Measurements from ENCODE around the gene CERS6. TPM values are rescaled to one million over a fixed set of nuclear protein-coding genes. Genes with fewer than 3 reads are reported as not detected.
A peak's percentile ranks its signal among the peaks of the same experiment; 100 is the strongest.
"Not testable (repeated sequence)": the region's sequence is repeated elsewhere in the genome, so short reads cannot be mapped to it uniquely, and the experiment has no call there.

Gene CERS6, protein sequence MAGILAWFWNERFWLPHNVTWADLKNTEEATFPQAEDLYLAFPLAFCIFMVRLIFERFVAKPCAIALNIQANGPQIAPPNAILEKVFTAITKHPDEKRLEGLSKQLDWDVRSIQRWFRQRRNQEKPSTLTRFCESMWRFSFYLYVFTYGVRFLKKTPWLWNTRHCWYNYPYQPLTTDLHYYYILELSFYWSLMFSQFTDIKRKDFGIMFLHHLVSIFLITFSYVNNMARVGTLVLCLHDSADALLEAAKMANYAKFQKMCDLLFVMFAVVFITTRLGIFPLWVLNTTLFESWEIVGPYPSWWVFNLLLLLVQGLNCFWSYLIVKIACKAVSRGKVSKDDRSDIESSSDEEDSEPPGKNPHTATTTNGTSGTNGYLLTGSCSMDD
- total RNA-seq (2021) (7.5 and 8.3 TPM in 2 replicates), Bru-seq, nascent RNA (percentile 59 among the genes with signal in this experiment), BruChase-seq, experiment 1, labeled RNA remaining after a 2-hour chase (percentile 46 among the genes with signal in this experiment), BruChase-seq, experiment 2, labeled RNA remaining after a 6-hour chase (percentile 53 among the genes with signal in this experiment)
- long read RNA-seq, full-length matches to known transcripts: 2 of 8 reads
- long read RNA-seq, partial matches to known transcripts: 1 of 8 reads
- long read RNA-seq, other reads (novel, unspliced or antisense): 5 of 8 reads

DNA sequence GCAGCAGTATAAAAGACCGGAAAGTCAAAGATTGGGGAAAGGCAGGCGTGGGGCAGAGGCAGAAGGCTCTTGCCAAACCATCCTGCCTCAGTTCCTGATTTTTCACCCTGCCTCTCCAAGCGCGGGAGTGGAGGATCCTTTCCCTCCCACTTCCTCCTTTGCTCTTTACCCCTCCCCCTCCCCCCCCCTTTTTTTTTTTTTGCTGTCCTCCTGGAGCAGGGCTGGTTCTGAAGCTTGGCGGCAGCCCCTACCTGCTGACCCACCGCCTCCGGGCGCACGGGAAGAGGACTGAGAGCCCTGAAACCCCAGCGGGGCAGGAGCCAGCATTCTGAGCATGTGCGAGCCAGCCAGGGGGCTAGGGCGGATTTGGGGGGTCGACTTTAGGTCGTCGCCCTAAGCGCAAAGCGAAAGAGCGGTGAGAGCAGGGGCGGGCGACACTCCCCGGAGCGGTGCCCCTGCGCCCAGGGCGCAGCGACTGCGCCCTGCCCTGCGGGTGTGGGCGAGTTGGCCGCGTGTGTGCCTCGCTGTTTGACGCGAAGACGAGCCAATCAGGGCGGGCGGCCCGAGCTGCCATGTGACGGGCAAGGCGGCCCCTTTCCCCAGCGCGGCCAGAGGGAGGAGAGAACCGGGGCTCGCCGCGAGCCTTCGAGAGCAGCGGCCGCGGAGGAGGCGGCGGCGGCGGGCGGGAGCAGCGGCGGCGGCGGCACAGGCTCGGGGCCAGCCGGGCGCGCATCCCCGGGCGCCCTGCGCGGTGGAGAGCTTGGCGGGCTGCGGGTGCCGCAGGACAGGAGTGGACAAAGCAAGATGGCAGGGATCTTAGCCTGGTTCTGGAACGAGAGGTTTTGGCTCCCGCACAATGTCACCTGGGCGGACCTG, at the start of gene CERS6:
CERS6 (plus strand) TSS at position 628 of the 876 bp plus-strand sequence; CDS start at position 805, 177 bp downstream.
- peaks cover 12% of the 10 kb centered on the region for H3K4me1 ChIP-seq (replicated peaks; ENCODE audit: insufficient read depth)
- POLR2A ChIA-PET (ENCODE audit: unreplicated experiment): no interaction called here
- no peak for TF ChIP-seq EZH2 (IDR thresholded peaks at IDR 0.05; ENCODE audit: low read depth)
- TF ChIP-seq, protein P1, sequence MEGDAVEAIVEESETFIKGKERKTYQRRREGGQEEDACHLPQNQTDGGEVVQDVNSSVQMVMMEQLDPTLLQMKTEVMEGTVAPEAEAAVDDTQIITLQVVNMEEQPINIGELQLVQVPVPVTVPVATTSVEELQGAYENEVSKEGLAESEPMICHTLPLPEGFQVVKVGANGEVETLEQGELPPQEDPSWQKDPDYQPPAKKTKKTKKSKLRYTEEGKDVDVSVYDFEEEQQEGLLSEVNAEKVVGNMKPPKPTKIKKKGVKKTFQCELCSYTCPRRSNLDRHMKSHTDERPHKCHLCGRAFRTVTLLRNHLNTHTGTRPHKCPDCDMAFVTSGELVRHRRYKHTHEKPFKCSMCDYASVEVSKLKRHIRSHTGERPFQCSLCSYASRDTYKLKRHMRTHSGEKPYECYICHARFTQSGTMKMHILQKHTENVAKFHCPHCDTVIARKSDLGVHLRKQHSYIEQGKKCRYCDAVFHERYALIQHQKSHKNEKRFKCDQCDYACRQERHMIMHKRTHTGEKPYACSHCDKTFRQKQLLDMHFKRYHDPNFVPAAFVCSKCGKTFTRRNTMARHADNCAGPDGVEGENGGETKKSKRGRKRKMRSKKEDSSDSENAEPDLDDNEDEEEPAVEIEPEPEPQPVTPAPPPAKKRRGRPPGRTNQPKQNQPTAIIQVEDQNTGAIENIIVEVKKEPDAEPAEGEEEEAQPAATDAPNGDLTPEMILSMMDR (conservative IDR thresholded peaks at IDR 0.05): no peak
- no peaks in the 10 kb centered on the region for H3K9me3 ChIP-seq (ENCODE audit: insufficient read depth, low read depth)
- H3F3A ChIP-seq (ENCODE audit: insufficient read depth, low read depth): peaks cover 3% of the 10 kb centered on the region; the same call in 1 of the 2 replicates
- H4K20me1 ChIP-seq (ENCODE audit: insufficient read depth): no peaks in the 10 kb centered on the region
- H3K4me3 ChIP-seq: peak within 1 kb of the TSS; percentile 88
- intact Hi-C loops (cut with micrococcal nuclease; ENCODE audit: unreplicated experiment): loop anchor here (5.0 to 10.0 kb wide), 2 partner anchors 91 to 229 kb away; no protein-coding TSS in a partner anchor
- no peaks in the 10 kb centered on the region for H3K9me2 ChIP-seq (ENCODE audit: insufficient read depth)
- H2AFZ ChIP-seq: peak within 1 kb of the TSS; percentile 91
- peak within 1 kb of the TSS; percentile 84 for H3K4me2 ChIP-seq
- H3K36me3 ChIP-seq (ENCODE audit: low read depth): no peaks in the 10 kb centered on the region
- no peak within 1 kb of the TSS for H3K27ac ChIP-seq
- peak; percentile 76 to 87 for DNase-seq
- BruUV-seq (replicated peaks): no TSS peak
- CTCF ChIA-PET: interaction anchor here (0.7 kb wide), 1 partner anchor 233 kb away, joined by 4 read pairs; no protein-coding TSS in a partner anchor
- H3K27me3 ChIP-seq (ENCODE audit: insufficient read depth, low read depth): no peaks in the 10 kb centered on the region
- peaks cover 24% of the 10 kb centered on the region for H3K79me2 ChIP-seq (ENCODE audit: low read depth)

DNA sequence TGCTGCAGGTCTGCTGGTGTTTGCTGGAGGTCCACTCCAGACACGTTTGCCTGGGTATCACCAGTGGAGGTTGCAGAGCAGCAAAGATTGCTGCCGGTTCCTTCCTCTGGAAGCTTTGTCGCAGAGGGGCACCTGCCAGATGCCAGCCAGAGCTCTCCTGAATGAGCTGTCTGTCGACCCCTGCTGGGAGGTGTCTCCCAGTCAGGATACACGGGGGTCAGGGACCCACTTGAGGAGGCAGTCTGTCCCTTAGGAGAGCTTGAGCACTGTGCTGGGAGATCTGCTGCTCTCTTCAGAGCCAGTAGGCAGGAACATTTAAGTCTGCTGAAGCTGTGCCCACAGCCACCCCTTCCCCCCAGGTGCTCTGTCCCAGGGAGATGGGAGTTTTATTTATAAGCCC, 43.8 kb upstream of the CERS6 start:
- H3K9me3 ChIP-seq (ENCODE audit: insufficient read depth, low read depth); H2AFZ ChIP-seq; POLR2A ChIA-PET (ENCODE audit: unreplicated experiment); H3K4me3 ChIP-seq; DNase-seq; H3F3A ChIP-seq (ENCODE audit: insufficient read depth, low read depth); H3K27me3 ChIP-seq (ENCODE audit: insufficient read depth, low read depth); H4K20me1 ChIP-seq (ENCODE audit: insufficient read depth); H3K36me3 ChIP-seq (ENCODE audit: low read depth); H3K27ac ChIP-seq; CTCF ChIA-PET; intact Hi-C loops (cut with micrococcal nuclease; ENCODE audit: unreplicated experiment); H3K9me2 ChIP-seq (ENCODE audit: insufficient read depth); BruUV-seq (replicated peaks); H3K79me2 ChIP-seq (ENCODE audit: low read depth); H3K4me1 ChIP-seq (replicated peaks; ENCODE audit: insufficient read depth); H3K4me2 ChIP-seq: not testable (repeated sequence)

DNA sequence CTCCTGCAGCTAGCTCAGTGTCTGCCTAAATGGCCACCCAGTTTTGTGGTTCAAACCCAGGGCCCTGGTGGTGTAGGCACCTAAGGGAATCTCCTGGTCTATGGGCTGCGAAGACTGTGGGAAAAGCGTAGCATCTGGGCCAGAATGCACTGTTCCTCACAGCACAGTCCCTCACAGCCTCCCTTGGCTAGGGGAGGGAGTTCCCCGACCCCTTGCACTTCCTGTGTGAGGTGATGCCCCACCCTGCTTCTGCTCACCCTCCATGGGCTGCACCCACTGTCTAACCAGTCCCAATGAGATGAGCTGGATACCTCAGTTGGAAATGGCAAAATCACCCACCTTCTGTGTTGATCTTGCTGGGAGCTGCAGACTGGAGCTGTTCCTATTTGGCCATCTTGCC, 43.0 kb upstream of the CERS6 start:
- intact Hi-C loops (cut with micrococcal nuclease; ENCODE audit: unreplicated experiment); BruUV-seq (replicated peaks); H3K79me2 ChIP-seq (ENCODE audit: low read depth): not testable (repeated sequence)

More for the DNA sequence above, 43.0 kb upstream of the CERS6 start:
- H3K9me3 ChIP-seq (ENCODE audit: insufficient read depth, low read depth); H2AFZ ChIP-seq; H3K4me2 ChIP-seq; H3K27ac ChIP-seq; H3K9me2 ChIP-seq (ENCODE audit: insufficient read depth); H3F3A ChIP-seq (ENCODE audit: insufficient read depth, low read depth); H3K36me3 ChIP-seq (ENCODE audit: low read depth); H3K4me1 ChIP-seq (replicated peaks; ENCODE audit: insufficient read depth); H3K4me3 ChIP-seq; CTCF ChIA-PET; POLR2A ChIA-PET (ENCODE audit: unreplicated experiment); H4K20me1 ChIP-seq (ENCODE audit: insufficient read depth); DNase-seq; H3K27me3 ChIP-seq (ENCODE audit: insufficient read depth, low read depth): not testable (repeated sequence)
